ENCODE measurements around the gene ZNF646. TPM values are rescaled to one million over a fixed set of nuclear protein-coding genes. Genes with fewer than 3 reads are reported as not detected.

ZNF646 gene
- total RNA-seq, 6 donors from 2014 or later = 16.7 to 40.9 (median 23.2) TPM

DNA sequence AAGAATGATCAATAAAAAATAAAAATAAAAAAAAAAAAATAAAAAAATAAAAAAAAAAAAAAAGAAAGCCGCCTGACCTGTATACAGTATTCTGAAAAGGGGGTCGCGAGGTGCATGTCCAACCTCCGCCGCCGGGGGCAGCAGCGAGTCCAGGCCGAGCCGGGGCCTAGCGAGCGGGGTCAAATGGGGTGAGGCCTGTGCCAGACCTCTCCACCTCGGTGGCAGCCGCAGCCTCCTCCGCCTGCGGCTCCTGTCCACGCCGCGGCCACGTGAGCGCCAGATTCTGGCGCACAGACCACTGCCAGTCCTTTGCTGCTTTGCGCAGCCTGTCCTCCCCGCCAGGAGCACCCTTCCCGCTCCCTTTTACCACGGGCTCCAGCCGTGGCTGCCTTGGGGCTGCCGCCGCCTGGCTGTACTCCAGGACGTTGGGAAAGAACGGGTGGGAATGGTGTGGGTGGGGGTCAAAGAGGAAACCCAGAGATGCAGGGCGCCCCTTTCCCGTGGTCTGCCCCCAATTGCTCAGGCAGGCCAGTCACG, 31.5 kb downstream of the ZNF646 start:
- DNase-seq (peak; percentile 92 to 98), ATAC-seq (ENCODE audit: low FRiP score in 2 of 2) (peak; percentile 93)
- Histone ChIP-seq H3K27me3 (no peaks in the 10 kb centered on the region), H3K36me3 (peaks cover 3 to 16% (median 11%) of the 10 kb centered on the region in 4 donors), H3K9me3 (no peaks in the 10 kb centered on the region), H3K27ac (peak overlapping the region in 3 of 4 donors; percentile 60 to 74 (median 69)), H3K4me1 (peaks cover 15 to 27% (median 18%) of the 10 kb centered on the region in 4 donors), H3K4me3 (peak overlapping the region in 3 of 4 donors; percentile 5 to 38 (median 23))
- WGBS, 2 donors = 8 to 11% methylated on average over 30 to 33 of the region's 33 CpGs
- TF ChIP-seq EP300 (IDR thresholded peaks at IDR 0.05) (no peak), POLR2AphosphoS5 (IDR thresholded peaks at IDR 0.05) (peak; percentile 42 to 49), POLR2A (IDR thresholded peaks at IDR 0.05) (peak in 1 of 4 donors; percentile 28)
- TF ChIP-seq, protein P1, sequence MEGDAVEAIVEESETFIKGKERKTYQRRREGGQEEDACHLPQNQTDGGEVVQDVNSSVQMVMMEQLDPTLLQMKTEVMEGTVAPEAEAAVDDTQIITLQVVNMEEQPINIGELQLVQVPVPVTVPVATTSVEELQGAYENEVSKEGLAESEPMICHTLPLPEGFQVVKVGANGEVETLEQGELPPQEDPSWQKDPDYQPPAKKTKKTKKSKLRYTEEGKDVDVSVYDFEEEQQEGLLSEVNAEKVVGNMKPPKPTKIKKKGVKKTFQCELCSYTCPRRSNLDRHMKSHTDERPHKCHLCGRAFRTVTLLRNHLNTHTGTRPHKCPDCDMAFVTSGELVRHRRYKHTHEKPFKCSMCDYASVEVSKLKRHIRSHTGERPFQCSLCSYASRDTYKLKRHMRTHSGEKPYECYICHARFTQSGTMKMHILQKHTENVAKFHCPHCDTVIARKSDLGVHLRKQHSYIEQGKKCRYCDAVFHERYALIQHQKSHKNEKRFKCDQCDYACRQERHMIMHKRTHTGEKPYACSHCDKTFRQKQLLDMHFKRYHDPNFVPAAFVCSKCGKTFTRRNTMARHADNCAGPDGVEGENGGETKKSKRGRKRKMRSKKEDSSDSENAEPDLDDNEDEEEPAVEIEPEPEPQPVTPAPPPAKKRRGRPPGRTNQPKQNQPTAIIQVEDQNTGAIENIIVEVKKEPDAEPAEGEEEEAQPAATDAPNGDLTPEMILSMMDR (IDR thresholded peaks at IDR 0.05) = peak; percentile 74 to 90 (median 85)

DNA sequence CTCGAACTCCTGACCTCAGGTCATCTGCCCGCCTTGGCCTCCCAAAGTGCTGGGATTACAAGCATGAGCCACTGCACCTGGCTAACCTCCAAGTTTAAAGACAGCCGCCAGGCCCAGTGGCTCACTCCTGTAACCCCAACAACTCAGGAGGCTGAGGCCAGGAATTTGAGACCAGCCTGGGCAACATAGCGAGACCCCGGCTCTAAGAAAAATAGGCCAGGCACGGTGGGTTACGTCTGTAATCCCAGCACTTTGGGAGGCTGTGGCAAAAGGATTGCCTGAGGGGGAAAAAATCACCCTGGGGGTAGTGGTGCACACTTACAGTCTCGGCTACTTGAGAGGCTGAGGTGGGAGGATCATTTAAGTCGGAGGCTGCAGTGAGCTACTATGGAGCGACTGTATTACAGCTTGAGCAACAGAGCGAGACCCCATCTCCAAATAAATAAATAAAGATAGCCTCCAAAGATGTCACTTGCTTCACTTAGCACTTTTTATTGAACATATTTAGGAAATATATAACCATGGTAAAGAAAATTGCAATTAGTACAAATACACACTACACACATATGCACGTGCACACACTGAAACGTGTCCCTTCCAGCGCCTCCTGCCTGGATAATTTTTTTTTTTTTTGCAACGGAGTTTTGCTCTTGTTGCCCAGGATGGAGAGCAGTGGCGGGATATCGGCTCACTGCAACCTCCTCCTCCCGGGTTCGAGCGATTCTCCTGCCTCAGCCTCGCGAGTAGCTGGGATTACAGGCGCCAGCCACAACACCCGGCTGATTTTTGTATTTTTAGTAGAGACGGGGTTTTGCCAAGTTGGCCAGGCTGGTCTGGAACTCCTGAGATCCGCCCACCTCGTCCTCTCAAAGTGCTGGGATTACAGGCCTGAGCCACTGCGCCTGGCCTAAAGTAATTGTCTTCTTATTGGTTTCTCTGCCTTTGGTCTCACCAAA, 32.6 kb downstream of the ZNF646 start:
- DNase-seq = no peak
- Histone ChIP-seq H3K4me3 (no peak overlapping the region), H3K27me3 (no peaks in the 10 kb centered on the region), H3K4me1 (peaks cover 15 to 27% (median 18%) of the 10 kb centered on the region in 4 donors), H3K9me3 (no peaks in the 10 kb centered on the region), H3K27ac (no peak overlapping the region), H3K36me3 (peaks cover 7 to 27% (median 21%) of the 10 kb centered on the region in 4 donors)
- ATAC-seq (ENCODE audit: low FRiP score in 2 of 2) = no peak
- TF ChIP-seq, protein P1 (IDR thresholded peaks at IDR 0.05) = no peak
- TF ChIP-seq POLR2AphosphoS5 (IDR thresholded peaks at IDR 0.05) = no peak
- TF ChIP-seq POLR2A (IDR thresholded peaks at IDR 0.05) = no peak
- TF ChIP-seq EP300 (IDR thresholded peaks at IDR 0.05) = no peak
- 95% methylated on average over 27 to 28 of the region's 28 CpGs for WGBS, 2 donors

DNA sequence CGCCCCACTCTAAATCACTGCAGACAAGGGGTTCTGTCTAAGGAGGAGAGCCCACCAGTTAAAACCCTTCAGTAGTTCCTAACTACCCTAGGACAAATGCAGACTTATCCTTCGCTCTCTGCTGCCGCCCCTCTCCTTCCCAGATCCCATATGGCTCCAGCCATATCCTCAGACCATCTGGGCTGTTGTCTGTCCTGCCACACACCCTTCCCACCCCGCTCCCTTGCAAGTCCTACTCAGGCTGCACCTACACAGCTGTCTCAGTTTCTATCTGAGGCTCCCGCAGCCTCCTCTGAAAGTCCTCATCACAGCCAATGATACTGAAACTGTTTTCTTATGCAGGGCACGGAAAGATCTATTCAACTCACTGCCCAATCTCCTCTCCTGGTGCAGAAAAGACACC, 33.2 kb downstream of the ZNF646 start:
- DNase-seq (no peak), ATAC-seq (ENCODE audit: low FRiP score in 2 of 2) (no peak)
- no peak overlapping the region for H3K4me3 ChIP-seq
- WGBS, 2 donors = 90 to 99% methylated on average over 6 of the region's 6 CpGs
- no peaks in the 10 kb centered on the region for H3K9me3 ChIP-seq
- peak overlapping the region in 2 of 4 donors; percentile 91 to 93 for H3K27ac ChIP-seq
- peaks cover 11 to 33% (median 28%) of the 10 kb centered on the region in 4 donors for H3K36me3 ChIP-seq
- peaks cover 15 to 30% (median 18%) of the 10 kb centered on the region in 4 donors for H3K4me1 ChIP-seq
- H3K27me3 ChIP-seq = no peaks in the 10 kb centered on the region
- TF ChIP-seq EP300 (IDR thresholded peaks at IDR 0.05) (no peak), POLR2AphosphoS5 (IDR thresholded peaks at IDR 0.05) (no peak), POLR2A (IDR thresholded peaks at IDR 0.05) (no peak)
- TF ChIP-seq, protein P1 (IDR thresholded peaks at IDR 0.05) = no peak

DNA sequence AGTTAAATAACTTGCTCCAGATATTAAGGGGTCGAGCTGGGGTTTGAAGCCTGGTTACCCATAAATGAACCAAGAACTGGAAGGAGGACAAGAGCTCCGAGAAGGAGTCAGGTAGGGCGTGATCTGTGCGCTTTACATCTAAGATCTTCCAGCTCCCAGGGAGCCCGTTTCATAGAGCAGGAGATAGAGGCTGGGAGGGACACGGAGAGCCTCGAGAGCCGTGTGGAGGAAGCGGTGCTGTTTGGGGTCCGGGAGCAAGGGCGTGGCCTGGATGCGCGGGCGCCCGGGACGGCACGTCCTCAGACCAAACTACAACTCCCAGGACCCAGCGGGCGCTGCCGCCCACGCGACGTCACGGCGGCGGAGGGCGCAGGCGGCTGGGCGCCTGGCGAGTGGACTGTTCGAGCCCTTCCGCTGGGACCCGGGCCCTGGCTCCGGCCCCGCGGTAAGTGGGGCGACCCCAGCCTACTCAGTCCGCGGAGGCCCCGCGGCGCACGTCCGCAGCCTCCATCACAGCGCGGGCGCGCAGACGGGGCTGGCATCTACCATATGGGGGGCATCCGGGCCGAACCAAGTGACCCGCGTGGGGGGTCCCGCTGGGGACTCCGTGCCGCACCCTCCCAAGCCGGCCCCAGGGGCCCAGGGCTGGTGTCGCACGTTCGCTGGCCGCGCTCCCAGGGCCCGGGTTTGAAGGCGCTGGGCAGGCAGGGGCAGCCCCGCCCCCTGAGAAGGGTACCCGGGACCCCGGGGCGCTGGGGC, 34.0 kb downstream of the ZNF646 start, which contains the start of gene BCKDK:
TSS of gene BCKDK (plus strand) at position 352 of the 759 bp plus-strand sequence. CDS start 838 bp downstream, outside the sequence.
- WGBS, 2 donors = 10 to 29% methylated on average over 8 to 23 of the region's 68 CpGs
- Histone ChIP-seq H3K27me3 (no peaks in the 10 kb centered on the region), H3K4me3 (peak within 1 kb of the TSS; percentile 68 to 97 (median 78)), H3K27ac (peak within 1 kb of the TSS; percentile 78 to 93 (median 89)), H3K36me3 (peaks cover 11 to 39% (median 30%) of the 10 kb centered on the region in 4 donors), H3K4me1 (peaks cover 15 to 37% (median 19%) of the 10 kb centered on the region in 4 donors), H3K9me3 (no peaks in the 10 kb centered on the region)
- TF ChIP-seq, protein P1 (IDR thresholded peaks at IDR 0.05) = no peak
- TF ChIP-seq EP300 (IDR thresholded peaks at IDR 0.05) = no peak
- peak in 2 of 4 donors; percentile 12 to 79 for TF ChIP-seq POLR2A (IDR thresholded peaks at IDR 0.05)
- TF ChIP-seq POLR2AphosphoS5 (IDR thresholded peaks at IDR 0.05) = peak; percentile 47 to 78
- peak in 1 of 2 donors; percentile 92 for ATAC-seq (ENCODE audit: low FRiP score in 2 of 2)
- DNase-seq = peak; percentile 78 to 96

Data from upper lobe of left lung (tissue), 6 donors.